ENCODE measurements around the gene ECI1. TPM values are rescaled to one million over a fixed set of nuclear protein-coding genes. Genes with fewer than 3 reads are reported as not detected.
A peak's percentile ranks its signal among the peaks of the same experiment; 100 is the strongest.

The ECI1 gene
- polyA plus RNA-seq, 1 experiment: 63.9 TPM

- CTCF ChIA-PET: interaction anchor here (0.7 to 1.6 kb wide), 8 partner anchors 11 to 250 kb away, joined by 3 to 5 read pairs (median 3); no protein-coding TSS in a partner anchor
- no peak for TF ChIP-seq CTCF (IDR thresholded peaks at IDR 0.05; ENCODE audit: insufficient read depth, low read depth, low read length)
- POLR2A ChIA-PET: no interaction called here
- peak overlapping the region; percentile 57 for H3K4me3 ChIP-seq (ENCODE audit: low read depth, low read length)
- DNase-seq (ENCODE audit: low read depth): no peak
- H3K36me3 ChIP-seq (ENCODE audit: control insufficient read depth, insufficient read depth, low read length): peaks cover 25% of the 10 kb centered on the region
- no peaks in the 10 kb centered on the region for H3K27me3 ChIP-seq (ENCODE audit: control insufficient read depth, insufficient read depth, low read length)
Measured at GRCh38 chr16:2250652-2251295, 613 bp downstream of the ECI1 start.

GRCh38 chr16:2246301-2246885 is 5.0 kb downstream of the ECI1 start:
- CTCF ChIA-PET: no interaction called here
- POLR2A ChIA-PET: no interaction called here
- H3K36me3 ChIP-seq (ENCODE audit: control insufficient read depth, insufficient read depth, low read length): peaks cover 28% of the 10 kb centered on the region

GRCh38 chr16:2244926-2245795 is 6.2 kb downstream of the ECI1 start:
- ChIA-PET POLR2A (no interaction called here), CTCF (no interaction called here)
- Histone ChIP-seq H3K4me3 (ENCODE audit: low read depth, low read length) (no peak overlapping the region), H3K36me3 (ENCODE audit: control insufficient read depth, insufficient read depth, low read length) (peaks cover 28% of the 10 kb centered on the region), H3K27me3 (ENCODE audit: control insufficient read depth, insufficient read depth, low read length) (no peaks in the 10 kb centered on the region)
- no peak for DNase-seq (ENCODE audit: low read depth)
- no peak for TF ChIP-seq CTCF (IDR thresholded peaks at IDR 0.05; ENCODE audit: insufficient read depth, low read depth, low read length)

More at GRCh38 chr16:2246301-2246885, 5.0 kb downstream of the ECI1 start:
- Histone ChIP-seq H3K27me3 (ENCODE audit: control insufficient read depth, insufficient read depth, low read length) (no peaks in the 10 kb centered on the region), H3K4me3 (ENCODE audit: low read depth, low read length) (no peak overlapping the region)
- DNase-seq (ENCODE audit: low read depth): no peak
- TF ChIP-seq CTCF (IDR thresholded peaks at IDR 0.05; ENCODE audit: insufficient read depth, low read depth, low read length): no peak

- no peak for DNase-seq (ENCODE audit: low read depth)
- Histone ChIP-seq H3K4me3 (ENCODE audit: low read depth, low read length) (no peak overlapping the region), H3K27me3 (ENCODE audit: control insufficient read depth, insufficient read depth, low read length) (no peaks in the 10 kb centered on the region), H3K36me3 (ENCODE audit: control insufficient read depth, insufficient read depth, low read length) (peaks cover 28% of the 10 kb centered on the region)
- TF ChIP-seq CTCF (IDR thresholded peaks at IDR 0.05; ENCODE audit: insufficient read depth, low read depth, low read length): no peak
- CTCF ChIA-PET: no interaction called here
- POLR2A ChIA-PET: no interaction called here
Measured at GRCh38 chr16:2244301-2244700, 7.1 kb downstream of the ECI1 start.

GRCh38 chr16:2243781-2244180 is 7.6 kb downstream of the ECI1 start:
- no peak for DNase-seq (ENCODE audit: low read depth)
- POLR2A ChIA-PET: no interaction called here

More at GRCh38 chr16:2243781-2244180, 7.6 kb downstream of the ECI1 start:
- Histone ChIP-seq H3K27me3 (ENCODE audit: control insufficient read depth, insufficient read depth, low read length) (no peaks in the 10 kb centered on the region), H3K36me3 (ENCODE audit: control insufficient read depth, insufficient read depth, low read length) (peaks cover 28% of the 10 kb centered on the region), H3K4me3 (ENCODE audit: low read depth, low read length) (no peak overlapping the region)
- CTCF ChIA-PET: no interaction called here
- TF ChIP-seq CTCF (IDR thresholded peaks at IDR 0.05; ENCODE audit: insufficient read depth, low read depth, low read length): no peak

All from BJ (cell line).